GM12878 (cell line): ENCODE results near the gene ATXN1. TPM values are rescaled to one million over a fixed set of nuclear protein-coding genes. Genes with fewer than 3 reads are reported as not detected.

ENCODE experiments used
- ATAC-seq: fragments of 200-7000 bp; cut with Tn5 transposase; 3 replicates; pipeline ENCODE4 v1.9.1; 2020; ENCODE audit warnings: mild to moderate bottlenecking, moderate library complexity
- BruUV-seq: library from RNA; stranded (reverse); fragments of 400-500 nt; replicated peaks from 2 replicates; lab custom pipeline; 2021; lab: Mats Ljungman, UMichigan
- CTCF ChIA-PET: fragments of 300-600 bp; sonication (Branson Sonifier 250); formaldehyde crosslinking; extraction: SDS; loops from one replicate; lab custom pipeline; 2021; ENCODE audit warnings: inconsistent platforms; lab: Yijun Ruan, JAX
- POLR2A ChIA-PET: fragments of 350-600 bp; formaldehyde crosslinking; extraction: SDS; loops from one replicate; lab custom pipeline; 2021; ENCODE audit warnings: inconsistent platforms; lab: Charles Lee
- RAD21 ChIA-PET: fragments of 300-600 bp; sonication (Branson Sonifier 250); formaldehyde crosslinking; loops from one replicate; lab custom pipeline; 2023; ENCODE audit warnings: antibody characterized with exemption; ENCODE audit not compliant: unreplicated experiment; lab: Charles Lee
- SMC1A ChIA-PET: fragments of 300-600 bp; sonication (Branson Sonifier 250); formaldehyde crosslinking; loops from one replicate; lab custom pipeline; 2023; ENCODE audit not compliant: unreplicated experiment, uncharacterized antibody; lab: Charles Lee
- DNase-seq: peaks from one replicate; pipeline ENCODE4 v3.0.0-alpha.2; 2011; ENCODE audit warnings: low read depth, low spot score
- FAIRE-seq: peaks from 3 replicates; lab custom pipeline; 2011; peaks lifted over from hg19 to GRCh38; lab: Jason Lieb, UNC
- H2AFZ ChIP-seq: 2 replicates; pipeline ENCODE4 v1.6.0; 2011; ENCODE audit warnings: low read depth, low read length, control low read depth; ENCODE audit not compliant: control insufficient read depth
- H3K27ac ChIP-seq: 2 replicates; pipeline ENCODE4 v1.5.1; 2011; ENCODE audit warnings: control low read depth; ENCODE audit not compliant: control insufficient read depth, insufficient read depth
- H3K27me3 ChIP-seq, 2 experiments: replicated peaks in 1 of 2; 2 replicates each; pipeline versions ENCODE4 v1.6.0 to v1.6.1; 2011; ENCODE audit warnings: low read length in 1 of 2; ENCODE audit not compliant: control insufficient read depth in 2 of 2, insufficient read depth in 2 of 2
- H3K36me3 ChIP-seq, 2 experiments: 2 replicates each; pipeline ENCODE4 v1.5.1; 2011; ENCODE audit warnings: low read length in 1 of 2; ENCODE audit not compliant: control insufficient read depth in 2 of 2, insufficient read depth in 2 of 2
- H3K4me1 ChIP-seq: 2 replicates; pipeline ENCODE4 v1.6.1; 2011; ENCODE audit warnings: mild to moderate bottlenecking, low read length, moderate library complexity, mixed read lengths; ENCODE audit not compliant: control insufficient read depth, insufficient read depth
- H3K4me2 ChIP-seq: 2 replicates; pipeline ENCODE4 v1.6.0; 2011; ENCODE audit warnings: control low read depth; ENCODE audit not compliant: control insufficient read depth, insufficient read depth
- H3K4me3 ChIP-seq: fragments of 200-600 bp; sonication (generic); 2 replicates; pipeline ENCODE4 v1.5.1; 2016
- H3K79me2 ChIP-seq: 2 replicates; pipeline ENCODE4 v1.6.0; 2011; ENCODE audit warnings: low read length; ENCODE audit not compliant: control insufficient read depth, insufficient read depth
- H3K9ac ChIP-seq: 2 replicates; pipeline ENCODE4 v1.8.0; 2011; ENCODE audit warnings: low read length, control low read depth, mixed read lengths; ENCODE audit not compliant: control insufficient read depth, insufficient read depth
- H3K9me3 ChIP-seq: replicated peaks from 3 replicates; pipeline ENCODE4 v1.5.1; 2011; ENCODE audit warnings: mild to moderate bottlenecking, low read length; ENCODE audit not compliant: control insufficient read depth, insufficient read depth
- H4K20me1 ChIP-seq: 2 replicates; pipeline ENCODE4 v1.6.0; 2011; ENCODE audit not compliant: control insufficient read depth, insufficient read depth
- BRCA1 ChIP-seq: IDR thresholded peaks from 2 replicates; pipeline ENCODE4 v1.6.1; 2011; ENCODE audit warnings: low read depth, low read length, improper control_type of control experiment
- CTCF ChIP-seq, 3 experiments: IDR thresholded peaks in 2 of 3; conservative IDR thresholded peaks in 1 of 3; 2 replicates each; pipeline ENCODE4 v1.5.1; 2011; ENCODE audit warnings: low read depth in 3 of 3, low read length in 3 of 3, mild to moderate bottlenecking in 3 of 3, control low read depth in 2 of 3, moderate library complexity in 2 of 3, inconsistent platforms in 1 of 3, mixed read lengths in 1 of 3; ENCODE audit not compliant: control insufficient read depth in 2 of 3, insufficient read depth in 1 of 3; ENCODE audit errors: extremely low read depth in 1 of 3
- E2F4 ChIP-seq: IDR thresholded peaks from 2 replicates; pipeline ENCODE4 v1.6.1; 2012; ENCODE audit warnings: low read depth, low read length, improper control_type of control experiment
- IRF3 ChIP-seq: fragments of 450-650 bp; IDR thresholded peaks from 2 replicates; pipeline ENCODE4 v1.6.1; 2014; ENCODE audit warnings: mild to moderate bottlenecking
- MEF2A ChIP-seq: IDR thresholded peaks from 2 replicates; pipeline ENCODE4 v1.6.1; 2011; ENCODE audit warnings: low read depth, mild to moderate bottlenecking, low read length, moderate library complexity; ENCODE audit not compliant: insufficient read depth
- MLLT1 ChIP-seq: fragments of 450-650 bp; IDR thresholded peaks from 2 replicates; pipeline ENCODE4 v1.6.1; 2016; ENCODE audit warnings: mild to moderate bottlenecking
- RUNX3 ChIP-seq: IDR thresholded peaks from 2 replicates; pipeline ENCODE4 v1.6.1; 2012; ENCODE audit warnings: low read length, inconsistent platforms
- SMAD5 ChIP-seq: IDR thresholded peaks from 2 replicates; pipeline ENCODE4 v1.6.1; 2016; ENCODE audit warnings: antibody characterized with exemption, low read depth
- ZNF687 ChIP-seq: fragments of 450-650 bp; IDR thresholded peaks from 2 replicates; pipeline ENCODE4 v1.6.1; 2017; ENCODE audit warnings: mild to moderate bottlenecking, moderate library complexity
- whole genome bisulfite sequencing: methylation state at CpG from one replicate; pipeline ENCODE4 v1.1.6; 2016; ENCODE audit warnings: low lambda C conversion rate; ENCODE audit not compliant: insufficient replicate concordance, insufficient coverage; ENCODE audit errors: missing lambda C conversion rate; 5-methylcytosine and 5-hydroxymethylcytosine counted together
- in situ Hi-C: fragments of 300-500 bp; cut with MboI; formaldehyde crosslinking; loops from 9 replicates; pipeline ENCODE4 v1.14.3; 2018; ENCODE audit warnings: mixed read lengths
- intact Hi-C: fragments of 100-400 bp; cut with micrococcal nuclease; formaldehyde crosslinking; loops from one replicate; pipeline ENCODE4 v1.14.2; 2022; ENCODE audit not compliant: unreplicated experiment
- polyA plus RNA-seq, 11 experiments: library from polyadenylated mRNA; depleted of rRNA in 4 of 11; unstranded in 6 of 11; stranded (reverse) in 5 of 11; fragments of >200 nt; fragmentation: Nextera tagmentation in 4 of 11; fragmentation: Illumina TruSeq in 1 of 11; extraction: Ambion mirVana in 4 of 11; extraction: Trizol in 1 of 11; gene quantifications; 1 replicate in 1 of 11; 2 replicates in 10 of 11; pipeline versions ENCODE4 v1.2.1 to v1.2.3, GENCODE V29; 2011 to 2016; ENCODE audit warnings: inconsistent platforms in 2 of 11, missing spikeins in 2 of 11, low read depth in 1 of 11
- total RNA-seq, 4 experiments: library from RNA; depleted of rRNA in 3 of 4; stranded (reverse); fragments of >200 nt in 3 of 4; fragmentation: Illumina TruSeq in 1 of 4; extraction: Trizol in 1 of 4; gene quantifications; 2 replicates each; pipeline versions ENCODE4 v1.2.1 to v1.2.3, GENCODE V29; 2013 to 2021

Gene ATXN1
- total and polyA plus RNA-seq, 10 of the 15 experiments (the other 5 are each of a cell fraction or from before 2014, with no cell fraction given): 12.2 to 51.2 (median 20.5) TPM

GRCh38 chr6:16336056-16336818 is 425.0 kb downstream of the ATXN1 start:
- Histone ChIP-seq H2AFZ (no peak overlapping the region), H3K4me2 (no peak overlapping the region), H3K79me2 (no peaks in the 10 kb centered on the region; the same call in 1 of the 2 replicates), H3K4me3 (no peak overlapping the region), H3K27ac (no peak overlapping the region), H3K27me3 (no peaks in the 10 kb centered on the region), H4K20me1 (no peaks in the 10 kb centered on the region), H3K36me3 (peaks cover 4 to 17% of the 10 kb centered on the region in 2 experiments), H3K9ac (no peak overlapping the region), H3K4me1 (peaks cover 12% of the 10 kb centered on the region), H3K9me3 (no peaks in the 10 kb centered on the region)
- no TSS peak for BruUV-seq
- in situ Hi-C loops (loop anchor here (5.0 to 10.0 kb wide), 2 partner anchors 179 to 431 kb away; no protein-coding TSS in a partner anchor), intact Hi-C loops (no loop called here)
- RAD21 ChIA-PET: interaction anchor here (1.2 to 1.6 kb wide), 3 partner anchors 175 to 629 kb away, joined by 3 to 4 read pairs (median 4); no protein-coding TSS in a partner anchor
- ATAC-seq (no peak), DNase-seq (no peak), FAIRE-seq (no peak)
- CTCF ChIA-PET: interaction anchor here (1.1 to 2.1 kb wide), 7 partner anchors 17 to 627 kb away, joined by 3 to 9 read pairs (median 5); no protein-coding TSS in a partner anchor
- WGBS: 35% methylated on average over 6 of the region's 6 CpGs
- POLR2A ChIA-PET: interaction anchor here (0.5 kb wide), 1 partner anchor 263 kb away, joined by 3 read pairs; no protein-coding TSS in a partner anchor
- SMC1A ChIA-PET: interaction anchor here (1.1 to 1.5 kb wide), 3 partner anchors 13 to 34 kb away, joined by 3 to 6 read pairs (median 4); no protein-coding TSS in a partner anchor
- TF ChIP-seq BRCA1 (no peak), ZNF687 (no peak), SMAD5 (no peak), MEF2A (no peak), MLLT1 (no peak), CTCF (IDR thresholded peaks at IDR 0.05 in 2 of 3, conservative IDR thresholded peaks at IDR 0.05 in 1 of 3; ENCODE audit: control insufficient read depth in 2 of 3, extremely low read depth in 1 of 3, insufficient read depth in 1 of 3, low read depth in 3 of 3, low read length in 3 of 3) (0 out of 6 replicates have a peak, but pooled peaks of 1 of the 3 experiments have one; percentile 2), E2F4 (no peak), IRF3 (no peak), RUNX3 (no peak)
